GM12875 (cell line): ENCODE data around the gene COX8C.

Source experiments
- H3K4me3 ChIP-seq: one replicate; pipeline ENCODE4 v1.5.1; 2011; ENCODE audit warnings: low read depth, low read length, control low read depth
- CTCF ChIP-seq: IDR thresholded peaks from 2 replicates; pipeline ENCODE4 v1.5.1; 2011; ENCODE audit warnings: low read depth, mild to moderate bottlenecking, control low read depth, inconsistent platforms, low read length, moderate library complexity, borderline replicate concordance; ENCODE audit not compliant: insufficient read depth

Gene COX8C

GRCh38 chr14:93320489-93320888 is 26.5 kb upstream of the COX8C start:
- no peak for TF ChIP-seq CTCF
- H3K4me3 ChIP-seq, result no peak overlapping the region

- H3K4me3 ChIP-seq, result no peak overlapping the region
- TF ChIP-seq CTCF, result no peak
Measured at GRCh38 chr14:93322929-93323599, 23.9 kb upstream of the COX8C start.

GRCh38 chr14:93323600-93324174 is 23.3 kb upstream of the COX8C start:
- no peak for TF ChIP-seq CTCF
- H3K4me3 ChIP-seq, result no peak overlapping the region

- H3K4me3 ChIP-seq, result no peak overlapping the region
- TF ChIP-seq CTCF, result no peak
Measured at GRCh38 chr14:93326196-93326595, 20.8 kb upstream of the COX8C start.

- no peak overlapping the region for H3K4me3 ChIP-seq
- no peak for TF ChIP-seq CTCF
Measured at GRCh38 chr14:93328546-93328945, 18.4 kb upstream of the COX8C start.

GRCh38 chr14:93329965-93330608 is 16.9 kb upstream of the COX8C start:
- TF ChIP-seq CTCF, result no peak
- no peak overlapping the region for H3K4me3 ChIP-seq

GRCh38 chr14:93330609-93331000 is 16.4 kb upstream of the COX8C start:
- TF ChIP-seq CTCF, result no peak
- no peak overlapping the region for H3K4me3 ChIP-seq
